Karpas-422 (cell line): ENCODE results near the gene GABPB2. TPM values are rescaled to one million over a fixed set of nuclear protein-coding genes. Genes with fewer than 3 reads are reported as not detected.
A peak's percentile ranks its signal among the peaks of the same experiment; 100 is the strongest.

ENCODE experiments used
- DNase-seq: peaks from one replicate; pipeline ENCODE4 v3.0.0-alpha.2; 2015
- H2AFZ ChIP-seq: fragments of 200-600 bp; sonication (generic); 2 replicates; pipeline ENCODE4 v1.6.1; 2014; ENCODE audit warnings: antibody characterized with exemption, low read length, mixed read lengths
- H3K27ac ChIP-seq: fragments of 200-600 bp; sonication (generic); 2 replicates; pipeline ENCODE4 v1.5.1; 2014; ENCODE audit warnings: mild to moderate bottlenecking, low read length, moderate library complexity
- H3K27me3 ChIP-seq: fragments of 200-600 bp; sonication (generic); 2 replicates; pipeline ENCODE4 v1.6.1; 2014; ENCODE audit warnings: low read length, mixed read lengths
- H3K36me3 ChIP-seq: fragments of 200-600 bp; sonication (generic); 2 replicates; pipeline ENCODE4 v1.6.1; 2014; ENCODE audit warnings: low read length, mixed read lengths; ENCODE audit not compliant: insufficient read depth
- H3K4me1 ChIP-seq: fragments of 200-600 bp; sonication (generic); 2 replicates; pipeline ENCODE4 v1.6.1; 2014; ENCODE audit warnings: mild to moderate bottlenecking, low read length, mixed read lengths
- H3K4me2 ChIP-seq: fragments of 200-600 bp; sonication (generic); 2 replicates; pipeline ENCODE4 v1.6.1; 2014; ENCODE audit warnings: low read length, low read depth, mild to moderate bottlenecking; ENCODE audit not compliant: poor library complexity, severe bottlenecking
- H3K4me3 ChIP-seq: fragments of 200-600 bp; sonication (generic); 2 replicates; pipeline ENCODE4 v1.5.1; 2014; ENCODE audit warnings: mild to moderate bottlenecking, antibody characterized with exemption, low read length, mixed read lengths
- H3K79me2 ChIP-seq: fragments of 200-600 bp; sonication (generic); 2 replicates; pipeline ENCODE4 v1.6.1; 2014; ENCODE audit warnings: mild to moderate bottlenecking, low read length, mixed read lengths
- H3K9ac ChIP-seq: fragments of 200-600 bp; sonication (generic); 2 replicates; pipeline ENCODE4 v1.6.0; 2014; ENCODE audit warnings: low read length
- H3K9me2 ChIP-seq: fragments of 200-600 bp; sonication (generic), shearing (Covaris generic); replicated peaks from 2 replicates; pipeline ENCODE4 v1.6.0; 2014; ENCODE audit warnings: mild to moderate bottlenecking, low read length, moderate library complexity; ENCODE audit not compliant: insufficient read depth
- H3K9me3 ChIP-seq: fragments of 300-700, 200-600 bp; sonication (generic); 2 replicates; pipeline ENCODE4 v1.6.1; 2014; ENCODE audit warnings: low read length, mixed read lengths
- H4K20me1 ChIP-seq: fragments of 200-600 bp; sonication (generic); 2 replicates; pipeline ENCODE4 v1.6.1; 2014; ENCODE audit warnings: mild to moderate bottlenecking, antibody characterized with exemption, low read length, low read depth; ENCODE audit not compliant: insufficient read depth
- total RNA-seq: library from RNA; depleted of rRNA; stranded (reverse); fragments of >200 nt; shearing (Covaris generic); gene quantifications from 2 replicates; pipeline ENCODE4 v1.2.3, GENCODE V29; 2014; ENCODE audit warnings: low replicate concordance; rRNA removed

GABPB2 gene
- total RNA-seq = 6.7 and 6.9 TPM in 2 replicates

GRCh38 chr1:151070474-151071276 is at the start of gene GABPB2:
GABPB2 (plus strand) TSS chr1:151070761; CDS start chr1:151088190, 17,429 bp downstream.
- peak; percentile 96 for DNase-seq
- Histone ChIP-seq H4K20me1 (no peaks in the 10 kb centered on the region), H3K4me2 (peak within 1 kb of the TSS; percentile 95), H3K27ac (peak within 1 kb of the TSS; percentile 97), H2AFZ (peak within 1 kb of the TSS; percentile 80), H3K79me2 (peaks cover 41% of the 10 kb centered on the region), H3K9me3 (no peaks in the 10 kb centered on the region), H3K4me1 (peaks cover 26% of the 10 kb centered on the region), H3K9ac (peak within 1 kb of the TSS; percentile 100), H3K9me2 (no peaks in the 10 kb centered on the region), H3K4me3 (peak within 1 kb of the TSS; percentile 92), H3K36me3 (peaks cover 3% of the 10 kb centered on the region; the same call in 1 of the 2 replicates), H3K27me3 (no peaks in the 10 kb centered on the region)

- no peaks in the 10 kb centered on the region for H3K79me2 ChIP-seq
- H3K9ac ChIP-seq = no peak overlapping the region
- H3K4me3 ChIP-seq = no peak overlapping the region
- no peaks in the 10 kb centered on the region for H3K27me3 ChIP-seq
- no peaks in the 10 kb centered on the region for H3K9me2 ChIP-seq
- no peaks in the 10 kb centered on the region for H3K9me3 ChIP-seq
- no peak overlapping the region for H3K27ac ChIP-seq
- peak; percentile 92 for DNase-seq
- H3K4me2 ChIP-seq = no peak overlapping the region
- no peaks in the 10 kb centered on the region for H3K4me1 ChIP-seq
- no peaks in the 10 kb centered on the region for H4K20me1 ChIP-seq
- peaks cover 13% of the 10 kb centered on the region; the same call in 1 of the 2 replicates for H3K36me3 ChIP-seq
- no peak overlapping the region for H2AFZ ChIP-seq
Measured at GRCh38 chr1:151024540-151025146, 45.9 kb upstream of the GABPB2 start.

- H2AFZ ChIP-seq = no peak overlapping the region
- no peaks in the 10 kb centered on the region for H3K4me1 ChIP-seq
- H3K9ac ChIP-seq = no peak overlapping the region
- peaks cover 16% of the 10 kb centered on the region for H3K36me3 ChIP-seq
- no peaks in the 10 kb centered on the region for H3K27me3 ChIP-seq
- DNase-seq = no peak
- no peaks in the 10 kb centered on the region for H3K9me2 ChIP-seq
- H3K4me2 ChIP-seq = no peak overlapping the region
- H3K9me3 ChIP-seq = no peaks in the 10 kb centered on the region
- H3K79me2 ChIP-seq = no peaks in the 10 kb centered on the region
- H3K27ac ChIP-seq = no peak overlapping the region
- no peak overlapping the region for H3K4me3 ChIP-seq
- no peaks in the 10 kb centered on the region for H4K20me1 ChIP-seq
Measured at GRCh38 chr1:151026460-151026859, 44.1 kb upstream of the GABPB2 start.

GRCh38 chr1:151032164-151032563 is 38.4 kb upstream of the GABPB2 start:
- Histone ChIP-seq H3K79me2 (no peaks in the 10 kb centered on the region), H3K4me3 (no peak overlapping the region), H3K9me2 (no peaks in the 10 kb centered on the region), H3K4me1 (no peaks in the 10 kb centered on the region), H4K20me1 (no peaks in the 10 kb centered on the region), H3K4me2 (no peak overlapping the region), H2AFZ (no peak overlapping the region), H3K9me3 (no peaks in the 10 kb centered on the region), H3K27me3 (no peaks in the 10 kb centered on the region), H3K27ac (no peak overlapping the region), H3K9ac (no peak overlapping the region), H3K36me3 (peaks cover 8% of the 10 kb centered on the region)
- DNase-seq = no peak

GRCh38 chr1:151035167-151035566 is 35.4 kb upstream of the GABPB2 start:
- Histone ChIP-seq H3K27ac (no peak overlapping the region), H3K9me3 (no peaks in the 10 kb centered on the region), H3K27me3 (no peaks in the 10 kb centered on the region), H3K4me1 (no peaks in the 10 kb centered on the region), H3K9ac (no peak overlapping the region), H3K9me2 (no peaks in the 10 kb centered on the region), H4K20me1 (no peaks in the 10 kb centered on the region), H3K36me3 (peaks cover 8% of the 10 kb centered on the region), H2AFZ (no peak overlapping the region), H3K79me2 (no peaks in the 10 kb centered on the region), H3K4me3 (no peak overlapping the region), H3K4me2 (no peak overlapping the region)
- DNase-seq = no peak

- H3K9me3 ChIP-seq = no peaks in the 10 kb centered on the region
- H3K4me2 ChIP-seq = no peak within 1 kb of the TSS
- no peaks in the 10 kb centered on the region for H3K4me1 ChIP-seq
- no peak within 1 kb of the TSS for H3K9ac ChIP-seq
- no peak within 1 kb of the TSS for H2AFZ ChIP-seq
- H3K9me2 ChIP-seq = no peaks in the 10 kb centered on the region
- no peak within 1 kb of the TSS for H3K4me3 ChIP-seq
- H3K79me2 ChIP-seq = no peaks in the 10 kb centered on the region
- no peaks in the 10 kb centered on the region for H4K20me1 ChIP-seq
- no peak within 1 kb of the TSS for H3K27ac ChIP-seq
- peaks cover 6% of the 10 kb centered on the region for H3K36me3 ChIP-seq
- H3K27me3 ChIP-seq = no peaks in the 10 kb centered on the region
- no peak for DNase-seq
Measured at GRCh38 chr1:151036356-151036755, 34.2 kb upstream of the GABPB2 start, which contains the start of gene BNIPL. BNIPL (plus strand) TSS chr1:151036586; CDS start chr1:151036726, 140 bp downstream.

GRCh38 chr1:151037032-151037431 is 33.5 kb upstream of the GABPB2 start:
- Histone ChIP-seq H3K9ac (no peak overlapping the region), H3K27me3 (no peaks in the 10 kb centered on the region), H3K4me1 (no peaks in the 10 kb centered on the region), H4K20me1 (no peaks in the 10 kb centered on the region), H3K4me2 (no peak overlapping the region), H3K27ac (no peak overlapping the region), H2AFZ (no peak overlapping the region), H3K36me3 (0 out of 2 replicates have a peak, but pooled peaks cover 3% of the 10 kb centered on the region), H3K4me3 (no peak overlapping the region), H3K9me2 (no peaks in the 10 kb centered on the region), H3K9me3 (no peaks in the 10 kb centered on the region), H3K79me2 (no peaks in the 10 kb centered on the region)
- DNase-seq = no peak

GRCh38 chr1:151039521-151039920 is 31.0 kb upstream of the GABPB2 start:
- H3K27me3 ChIP-seq = no peaks in the 10 kb centered on the region
- no peak overlapping the region for H3K4me2 ChIP-seq
- no peaks in the 10 kb centered on the region for H3K9me3 ChIP-seq
- no peaks in the 10 kb centered on the region for H3K9me2 ChIP-seq
- H3K9ac ChIP-seq = no peak overlapping the region
- no peak for DNase-seq
- no peak overlapping the region for H2AFZ ChIP-seq
- no peak overlapping the region for H3K27ac ChIP-seq
- H3K79me2 ChIP-seq = no peaks in the 10 kb centered on the region
- H4K20me1 ChIP-seq = no peaks in the 10 kb centered on the region
- no peaks in the 10 kb centered on the region for H3K4me1 ChIP-seq
- no peak overlapping the region for H3K4me3 ChIP-seq
- 0 out of 2 replicates have a peak, but pooled peaks cover 3% of the 10 kb centered on the region for H3K36me3 ChIP-seq
